Measurements from ENCODE around the gene B3GAT3. TPM values are rescaled to one million over a fixed set of nuclear protein-coding genes. Genes with fewer than 3 reads are reported as not detected.

The B3GAT3 gene
- total RNA-seq, 1 donor from 2014 or later, result 32.8 TPM

DNA sequence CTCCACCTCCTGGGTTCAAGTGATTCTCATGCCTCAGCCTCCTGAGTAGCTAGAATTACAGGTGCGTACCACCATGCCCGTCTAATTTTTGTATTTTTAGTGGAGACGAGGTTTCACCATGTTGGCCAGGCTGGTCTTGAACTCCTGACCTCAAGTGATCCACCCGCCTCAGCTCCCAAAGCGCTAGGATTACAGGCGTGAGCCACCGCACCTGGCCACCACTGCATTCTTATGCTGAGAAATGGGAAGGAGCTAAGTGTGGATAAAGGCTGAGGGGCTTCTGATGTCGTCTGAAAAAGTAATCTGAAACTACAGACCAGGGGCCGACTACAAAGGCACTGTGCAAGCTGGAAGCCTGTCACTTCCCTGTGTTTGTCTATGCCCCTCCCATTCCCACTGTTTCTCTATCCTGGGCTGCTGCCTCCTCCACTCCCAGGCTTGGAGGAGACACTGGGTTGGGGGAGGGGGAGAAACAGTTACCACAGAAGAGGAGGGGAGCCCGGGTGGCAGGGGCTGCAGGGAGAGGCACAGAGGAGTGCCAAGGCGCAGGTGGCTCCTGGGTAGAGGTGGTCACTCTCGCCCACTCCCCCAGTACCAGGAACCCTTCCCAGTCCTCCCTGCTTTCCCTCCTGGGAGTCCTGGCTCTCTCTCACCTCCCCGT is 17.2 kb downstream of the B3GAT3 start:
- H3K9me3 Mint-ChIP-seq (ENCODE audit: unreplicated experiment), result no peaks in the 10 kb centered on the region
- no peak for DNase-seq (ENCODE audit: low spot score)
- TF ChIP-seq CTCF (IDR thresholded peaks at IDR 0.05; ENCODE audit: unreplicated experiment), result no peak
- H3K4me3 Mint-ChIP-seq (ENCODE audit: unreplicated experiment), result peak overlapping the region; percentile 91
- peaks cover 19% of the 10 kb centered on the region for H3K27me3 Mint-ChIP-seq (ENCODE audit: unreplicated experiment)
- H3K27ac Mint-ChIP-seq (ENCODE audit: unreplicated experiment), result no peak overlapping the region
- H3K4me1 Mint-ChIP-seq (ENCODE audit: unreplicated experiment), result peaks cover 37% of the 10 kb centered on the region
- H3K36me3 Mint-ChIP-seq (ENCODE audit: low read depth, unreplicated experiment), result peaks cover 49% of the 10 kb centered on the region

DNA sequence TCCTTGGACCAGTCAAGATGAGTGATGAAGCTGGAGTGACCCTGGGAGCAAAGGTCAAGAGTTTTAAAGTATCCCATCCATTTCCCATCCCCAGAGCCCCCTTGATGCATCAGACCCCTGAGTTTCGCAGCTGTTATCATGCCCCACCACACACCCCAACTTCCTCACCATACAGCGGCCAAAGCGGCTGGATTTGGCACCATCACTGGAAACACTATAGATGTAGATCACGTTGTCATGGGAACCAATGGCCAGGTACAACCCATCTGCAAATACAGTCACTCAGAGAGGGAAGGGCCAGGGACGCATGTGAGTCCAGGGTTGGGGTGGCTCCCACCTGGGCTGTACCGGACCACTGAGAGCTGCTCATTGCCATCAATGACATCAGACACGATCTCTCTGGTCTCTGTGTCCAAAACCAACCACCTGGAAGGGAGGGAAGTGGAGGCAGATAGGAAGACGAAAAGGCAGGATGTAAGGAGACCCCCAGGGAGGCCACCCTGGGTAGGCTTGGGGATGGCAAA is 17.9 kb downstream of the B3GAT3 start:
- no peak for DNase-seq (ENCODE audit: low spot score)
- Mint-ChIP-seq H3K9me3 (ENCODE audit: unreplicated experiment) (no peaks in the 10 kb centered on the region), H3K4me1 (ENCODE audit: unreplicated experiment) (peaks cover 45% of the 10 kb centered on the region), H3K36me3 (ENCODE audit: low read depth, unreplicated experiment) (peaks cover 53% of the 10 kb centered on the region), H3K4me3 (ENCODE audit: unreplicated experiment) (peak overlapping the region; percentile 91), H3K27ac (ENCODE audit: unreplicated experiment) (peak overlapping the region; percentile 89), H3K27me3 (ENCODE audit: unreplicated experiment) (peaks cover 15% of the 10 kb centered on the region)
- no peak for TF ChIP-seq CTCF (IDR thresholded peaks at IDR 0.05; ENCODE audit: unreplicated experiment)

DNA sequence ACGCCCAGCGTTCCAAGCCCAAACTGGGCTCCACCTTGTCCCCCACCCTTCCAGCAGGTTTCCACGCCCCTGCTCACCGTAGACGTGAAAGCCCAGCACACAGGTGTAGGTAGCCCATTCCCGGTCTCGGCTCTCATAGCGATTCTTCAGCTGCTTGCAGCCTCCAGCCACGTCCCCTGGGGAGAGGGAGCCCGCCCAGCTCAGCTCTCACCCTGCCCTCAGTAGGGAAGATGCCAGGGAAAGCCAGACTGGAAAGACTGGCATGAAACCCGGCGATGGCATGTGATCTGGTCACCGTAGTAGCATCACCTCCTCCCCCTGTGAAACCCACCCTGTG is 18.7 kb downstream of the B3GAT3 start:
- H3K9me3 Mint-ChIP-seq (ENCODE audit: unreplicated experiment), result no peaks in the 10 kb centered on the region
- H3K36me3 Mint-ChIP-seq (ENCODE audit: low read depth, unreplicated experiment), result peaks cover 56% of the 10 kb centered on the region
- DNase-seq (ENCODE audit: low spot score), result no peak
- peaks cover 19% of the 10 kb centered on the region for H3K27me3 Mint-ChIP-seq (ENCODE audit: unreplicated experiment)
- H3K4me3 Mint-ChIP-seq (ENCODE audit: unreplicated experiment), result peak overlapping the region; percentile 91
- no peak for TF ChIP-seq CTCF (IDR thresholded peaks at IDR 0.05; ENCODE audit: unreplicated experiment)
- peaks cover 52% of the 10 kb centered on the region for H3K4me1 Mint-ChIP-seq (ENCODE audit: unreplicated experiment)
- peak overlapping the region; percentile 89 for H3K27ac Mint-ChIP-seq (ENCODE audit: unreplicated experiment)

DNA sequence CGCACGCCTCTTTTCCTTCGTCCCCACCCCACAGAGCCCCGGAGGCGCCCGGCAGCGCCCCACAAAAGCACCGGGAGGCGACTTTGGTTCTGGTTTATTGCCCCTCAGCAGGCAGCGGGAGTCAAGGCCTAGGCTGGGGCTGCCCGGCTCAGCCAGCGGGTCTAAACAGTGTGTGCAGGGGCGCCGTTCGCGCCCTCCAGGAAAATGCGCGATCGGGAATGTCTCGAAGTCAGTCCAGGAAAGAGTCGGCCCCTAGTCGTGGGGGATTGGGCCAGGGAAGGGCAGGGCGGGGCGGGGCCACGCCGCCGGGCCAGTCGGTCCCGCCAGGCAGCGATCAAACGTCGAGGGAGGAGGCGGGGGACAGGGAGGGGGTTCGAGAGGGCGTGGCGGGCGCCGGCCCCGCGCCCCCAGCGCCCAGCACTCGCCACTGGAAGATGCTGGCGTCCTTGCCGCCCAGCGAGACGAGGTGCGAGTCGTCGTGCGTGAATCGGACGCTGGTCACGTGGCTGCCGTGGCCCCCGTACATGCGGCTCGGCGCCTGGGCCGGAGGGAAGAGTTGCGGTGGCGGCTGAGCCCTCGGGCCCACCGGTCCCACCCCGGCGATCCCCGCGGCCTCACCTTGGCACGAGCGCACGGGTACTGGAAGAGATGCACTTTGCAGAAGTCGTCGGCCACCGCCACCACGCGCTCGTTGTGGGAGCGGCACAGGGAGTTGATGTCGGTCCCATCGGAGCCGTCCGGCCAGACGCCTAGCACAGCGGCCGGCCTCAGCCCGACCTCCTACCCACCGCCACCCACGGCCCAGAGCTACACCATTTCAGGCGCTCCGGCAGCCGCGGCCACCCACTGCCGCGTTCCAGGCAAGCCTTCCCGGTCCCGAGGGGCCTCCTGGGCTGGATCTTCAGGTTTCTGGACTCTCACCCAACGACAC is 19.4 kb downstream of the B3GAT3 start:
- Mint-ChIP-seq H3K4me3 (ENCODE audit: unreplicated experiment) (peak overlapping the region; percentile 97), H3K27ac (ENCODE audit: unreplicated experiment) (peak overlapping the region; percentile 89), H3K9me3 (ENCODE audit: unreplicated experiment) (no peaks in the 10 kb centered on the region), H3K36me3 (ENCODE audit: low read depth, unreplicated experiment) (peaks cover 56% of the 10 kb centered on the region), H3K4me1 (ENCODE audit: unreplicated experiment) (peaks cover 47% of the 10 kb centered on the region), H3K27me3 (ENCODE audit: unreplicated experiment) (peaks cover 19% of the 10 kb centered on the region)
- no peak for TF ChIP-seq CTCF (IDR thresholded peaks at IDR 0.05; ENCODE audit: unreplicated experiment)
- peak; percentile 47 for DNase-seq (ENCODE audit: low spot score)
